H9 (cell line): ENCODE data around the gene ACTR8. TPM values are rescaled to one million over a fixed set of nuclear protein-coding genes. Genes with fewer than 3 reads are reported as not detected.

Source experiments
- DNase-seq: peaks from one replicate; pipeline ENCODE4 v3.0.0-alpha.2; 2017
- H2AFZ ChIP-seq: one replicate; pipeline ENCODE4 v1.6.1; 2013; ENCODE audit warnings: mild to moderate bottlenecking, low read length, control low read depth, moderate library complexity
- H2AK5ac ChIP-seq: 2 replicates; pipeline ENCODE4 v1.6.1; 2013; ENCODE audit warnings: low read length, control low read depth, mixed read lengths; ENCODE audit not compliant: insufficient read length
- H2BK120ac ChIP-seq: one replicate; pipeline ENCODE4 v1.6.1; 2013; ENCODE audit warnings: low read depth, mild to moderate bottlenecking, low read length, control low read depth, inconsistent platforms; ENCODE audit not compliant: poor library complexity, severe bottlenecking
- H2BK12ac ChIP-seq: 2 replicates; pipeline ENCODE4 v1.6.1; 2013; ENCODE audit warnings: low read length, control low read depth, mixed read lengths, low read depth; ENCODE audit not compliant: insufficient read length
- H2BK15ac ChIP-seq: 2 replicates; pipeline ENCODE4 v1.6.1; 2013; ENCODE audit warnings: low read depth, low read length, control low read depth
- H2BK20ac ChIP-seq: one replicate; pipeline ENCODE4 v1.6.1; 2013; ENCODE audit warnings: low read depth, mild to moderate bottlenecking, low read length, control low read depth, inconsistent platforms; ENCODE audit not compliant: poor library complexity, severe bottlenecking
- H2BK5ac ChIP-seq: 2 replicates; pipeline ENCODE4 v1.6.1; 2013; ENCODE audit warnings: low read length, control low read depth, mixed read lengths; ENCODE audit not compliant: insufficient read length
- H3K14ac ChIP-seq: 2 replicates; pipeline ENCODE4 v1.6.1; 2013; ENCODE audit warnings: low read length, control low read depth; ENCODE audit not compliant: insufficient read depth
- H3K18ac ChIP-seq: 2 replicates; pipeline ENCODE4 v1.6.1; 2013; ENCODE audit warnings: low read depth, mild to moderate bottlenecking, mixed read lengths, low read length, control low read depth; ENCODE audit not compliant: insufficient read length
- H3K23ac ChIP-seq: 2 replicates; pipeline ENCODE4 v1.6.1; 2013; ENCODE audit warnings: low read length, control low read depth, mixed read lengths, low read depth; ENCODE audit not compliant: insufficient read length
- H3K23me2 ChIP-seq: 2 replicates; pipeline ENCODE4 v1.6.1; 2013; ENCODE audit warnings: low read depth, mild to moderate bottlenecking, mixed read lengths, low read length, control low read depth; ENCODE audit not compliant: insufficient read length, poor library complexity, severe bottlenecking
- H3K27ac ChIP-seq: 2 replicates; pipeline ENCODE4 v1.5.1; 2013; ENCODE audit warnings: low read length, control low read depth, mixed read lengths, low read depth; ENCODE audit not compliant: insufficient read length
- H3K27me3 ChIP-seq: 2 replicates; pipeline ENCODE4 v1.6.1; 2013; ENCODE audit warnings: low read length, control low read depth, inconsistent platforms; ENCODE audit not compliant: insufficient read depth
- H3K4ac ChIP-seq: 2 replicates; pipeline ENCODE4 v1.6.1; 2013; ENCODE audit warnings: low read depth, mild to moderate bottlenecking, control low read depth, inconsistent platforms, low read length, moderate library complexity
- H3K4me1 ChIP-seq: 2 replicates; pipeline ENCODE4 v1.6.1; 2013; ENCODE audit warnings: low read length, control low read depth, inconsistent platforms; ENCODE audit not compliant: insufficient read depth
- H3K4me2 ChIP-seq: 2 replicates; pipeline ENCODE4 v1.6.1; 2013; ENCODE audit warnings: low read length, control low read depth, mixed read lengths; ENCODE audit not compliant: insufficient read length, insufficient read depth
- H3K56ac ChIP-seq: 2 replicates; pipeline ENCODE4 v1.6.1; 2013; ENCODE audit warnings: low read depth, mild to moderate bottlenecking, mixed read lengths, low read length, control low read depth; ENCODE audit not compliant: insufficient read length
- H3K79me1 ChIP-seq: 2 replicates; pipeline ENCODE4 v1.6.1; 2013; ENCODE audit warnings: low read depth, mild to moderate bottlenecking, moderate library complexity, low read length, control low read depth, inconsistent platforms; ENCODE audit not compliant: insufficient read depth, poor library complexity, severe bottlenecking
- H3K79me2 ChIP-seq: 2 replicates; pipeline ENCODE4 v1.6.1; 2013; ENCODE audit warnings: low read length, control low read depth, inconsistent platforms; ENCODE audit not compliant: insufficient read depth
- H3K9ac ChIP-seq: 2 replicates; pipeline ENCODE4 v1.6.1; 2013; ENCODE audit warnings: low read length, control low read depth, mixed read lengths; ENCODE audit not compliant: insufficient read length; ENCODE audit errors: extremely low read depth
- H3K9me3 ChIP-seq: one replicate; pipeline ENCODE4 v1.6.1; 2013; ENCODE audit warnings: low read depth, low read length, inconsistent platforms; ENCODE audit not compliant: control insufficient read depth
- H3T11ph ChIP-seq: one replicate; pipeline ENCODE4 v1.6.1; 2013; ENCODE audit warnings: mild to moderate bottlenecking, low read length, control low read depth, inconsistent platforms
- H4K20me1 ChIP-seq: one replicate; pipeline ENCODE4 v1.6.1; 2013; ENCODE audit not compliant: control insufficient read depth, insufficient read length, insufficient read depth
- H4K5ac ChIP-seq: 2 replicates; pipeline ENCODE4 v1.6.1; 2013; ENCODE audit warnings: low read depth, mild to moderate bottlenecking, mixed read lengths, low read length, control low read depth; ENCODE audit not compliant: insufficient read length
- H4K8ac ChIP-seq: replicated peaks from 2 replicates; pipeline ENCODE4 v1.6.1; 2013; ENCODE audit warnings: low read length, control low read depth, mixed read lengths, low read depth; ENCODE audit not compliant: insufficient read length
- H4K91ac ChIP-seq: 2 replicates; pipeline ENCODE4 v1.6.1; 2013; ENCODE audit warnings: low read depth, mild to moderate bottlenecking, moderate library complexity, mixed read lengths, low read length, control low read depth; ENCODE audit not compliant: insufficient read length
- H3K27ac Mint-ChIP-seq, 3 experiments: 2 replicates in 2 of 3; 3 replicates in 1 of 3; pipeline ENCODE4 v1.8.0; 2020 to 2021; ENCODE audit warnings: mixed read lengths in 3 of 3, mild to moderate bottlenecking in 1 of 3, moderate library complexity in 1 of 3
- H3K27me3 Mint-ChIP-seq: 2 replicates; pipeline ENCODE4 v1.8.0; 2021; ENCODE audit warnings: low read depth, mild to moderate bottlenecking, moderate library complexity, mixed read lengths
- H3K36me3 Mint-ChIP-seq, 3 experiments: 2 replicates in 2 of 3; 3 replicates in 1 of 3; pipeline ENCODE4 v1.8.0; 2020 to 2021; ENCODE audit warnings: low read depth in 3 of 3, mixed read lengths in 3 of 3; ENCODE audit not compliant: insufficient read depth in 1 of 3
- H3K4me1 Mint-ChIP-seq, 2 experiments: 2 replicates each; pipeline ENCODE4 v1.8.0; 2020; ENCODE audit warnings: mixed read lengths in 2 of 2
- H3K4me3 Mint-ChIP-seq, 2 experiments: 2 replicates in 1 of 2; 3 replicates in 1 of 2; pipeline ENCODE4 v1.8.0; 2020 to 2021; ENCODE audit warnings: mild to moderate bottlenecking in 2 of 2, mixed read lengths in 2 of 2, moderate library complexity in 1 of 2
- H3K9me3 Mint-ChIP-seq, 2 experiments: 2 replicates in 1 of 2; 3 replicates in 1 of 2; pipeline ENCODE4 v1.8.0; 2020; ENCODE audit warnings: mild to moderate bottlenecking in 2 of 2, mixed read lengths in 2 of 2, moderate library complexity in 1 of 2
- CTCF ChIP-seq: fragments of 200-600 bp; sonication (generic); conservative IDR thresholded peaks from 3 replicates; pipeline ENCODE4 v1.8.0; 2021; ENCODE audit warnings: antibody characterized with exemption, mild to moderate bottlenecking
- WGBS: extraction: QIAGEN DNeasy Blood & Tissue Kit; methylation state at CpG from one replicate; pipeline ENCODE4 v1.1.7; 2013; ENCODE audit warnings: missing lambda C conversion rate, low lambda C conversion rate, mixed read lengths; ENCODE audit not compliant: insufficient read length; ENCODE audit errors: extremely low coverage; 5-methylcytosine and 5-hydroxymethylcytosine counted together
- total RNA-seq: library from RNA; stranded (reverse); gene quantifications from 2 replicates; pipeline ENCODE4 v1.2.1, GENCODE V29; 2021

ACTR8 gene
- total RNA-seq, 1 experiment from 2014 or later, result 39.2 TPM

GRCh38 chr3:53860196-53860595, 21.8 kb downstream of the ACTR8 start:
- no peak overlapping the region for H2BK12ac ChIP-seq
- no peak overlapping the region for H2BK20ac ChIP-seq
- H3K14ac ChIP-seq, result no peak overlapping the region
- H4K91ac ChIP-seq, result no peak overlapping the region
- H3K79me1 ChIP-seq, result no peaks in the 10 kb centered on the region
- no peak for TF ChIP-seq CTCF
- no peak for DNase-seq
- no peaks in the 10 kb centered on the region; the same call in 1 of the 2 replicates for H3K27me3 ChIP-seq
- no peak overlapping the region for H3K27ac ChIP-seq
- no peak overlapping the region for H3K4ac ChIP-seq
- H3K36me3 Mint-ChIP-seq, result peaks cover 7 to 55% (median 39%) of the 10 kb centered on the region in 3 experiments; a peak in 6 of 7 replicates
- no peaks in the 10 kb centered on the region for H3K4me1 Mint-ChIP-seq
- no peak overlapping the region for H4K5ac ChIP-seq
- H2AFZ ChIP-seq, result no peak overlapping the region
- H3K4me3 Mint-ChIP-seq, result no peak overlapping the region
- no peak overlapping the region for H2BK120ac ChIP-seq
- no peaks in the 10 kb centered on the region for H3K27me3 Mint-ChIP-seq
- no peaks in the 10 kb centered on the region for H3K9me3 Mint-ChIP-seq
- no peak overlapping the region for H3K18ac ChIP-seq
- no peak overlapping the region for H2BK5ac ChIP-seq
- H3K79me2 ChIP-seq, result no peaks in the 10 kb centered on the region
- no peak overlapping the region for H2BK15ac ChIP-seq
- WGBS, result no CpG with 5 or more reads among the region's 4 CpGs
- no peaks in the 10 kb centered on the region for H3K9me3 ChIP-seq
- H3K4me1 ChIP-seq, result no peaks in the 10 kb centered on the region
- H3K4me2 ChIP-seq, result no peak overlapping the region
- no peak overlapping the region for H4K8ac ChIP-seq
- no peaks in the 10 kb centered on the region for H3K23me2 ChIP-seq
- no peaks in the 10 kb centered on the region for H4K20me1 ChIP-seq
- no peak overlapping the region for H3T11ph ChIP-seq
- H2AK5ac ChIP-seq, result no peak overlapping the region
- H3K56ac ChIP-seq, result no peak overlapping the region
- no peak overlapping the region for H3K27ac Mint-ChIP-seq
- H3K9ac ChIP-seq, result no peak overlapping the region
- H3K23ac ChIP-seq, result no peak overlapping the region
